Superior temporal gyrus (tissue), 1 donor: ENCODE results near the gene ENTPD5.

Experiments used
- DNase-seq: peaks from one replicate; pipeline ENCODE4 v3.0.0-alpha.2; 2016; ENCODE audit errors: extremely low spot score

The ENTPD5 gene

DNA sequence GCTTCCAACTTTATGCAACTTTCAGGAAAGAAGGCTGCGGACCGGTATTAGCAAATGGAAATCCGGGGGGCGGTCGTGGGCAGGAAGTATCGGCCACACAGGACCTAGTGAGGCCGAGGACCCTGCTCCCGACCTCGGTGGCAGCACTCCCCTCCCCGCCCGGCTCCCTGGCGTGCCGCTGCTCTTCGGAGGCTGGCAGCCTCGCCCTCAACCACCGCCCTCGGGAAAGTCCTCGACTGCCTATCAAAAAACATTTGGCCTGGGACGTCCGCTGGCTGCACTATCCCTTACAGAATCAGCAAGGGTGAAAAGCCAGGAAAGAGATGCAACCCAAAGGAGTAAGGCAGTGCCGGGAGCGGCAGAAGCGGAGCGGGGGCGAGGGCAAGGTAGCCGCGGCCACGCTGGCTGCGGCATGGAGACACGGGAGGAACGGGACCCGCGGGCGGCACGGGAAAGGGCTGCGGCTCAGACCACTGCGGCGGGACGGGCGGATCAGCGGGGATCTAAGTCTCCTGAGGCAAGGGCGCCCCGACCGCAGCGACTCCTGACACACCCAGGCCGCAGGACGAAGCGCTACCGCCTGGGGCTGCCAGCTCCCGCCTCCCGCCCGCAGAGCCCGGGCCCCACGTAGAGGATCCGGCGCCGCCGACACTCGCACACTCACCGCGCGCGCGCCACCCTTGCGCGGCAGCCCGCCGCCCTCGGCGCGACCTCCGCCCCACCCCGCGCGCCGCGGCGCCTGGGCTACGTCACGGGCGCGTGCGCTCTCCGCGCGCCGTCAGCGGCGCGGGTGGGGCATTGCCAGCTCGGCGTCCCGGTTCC, at the start of gene ENTPD5, which contains the start of gene BBOF1:
ENTPD5 (minus strand) TSS at position 703 of the 822 bp plus-strand sequence. CDS start 31,186 bp downstream, outside the sequence.
BBOF1 (plus strand) TSS at position 764 of the 822 bp plus-strand sequence. CDS start 130 bp downstream, outside the sequence.
- DNase-seq, result peak; percentile 88

DNA sequence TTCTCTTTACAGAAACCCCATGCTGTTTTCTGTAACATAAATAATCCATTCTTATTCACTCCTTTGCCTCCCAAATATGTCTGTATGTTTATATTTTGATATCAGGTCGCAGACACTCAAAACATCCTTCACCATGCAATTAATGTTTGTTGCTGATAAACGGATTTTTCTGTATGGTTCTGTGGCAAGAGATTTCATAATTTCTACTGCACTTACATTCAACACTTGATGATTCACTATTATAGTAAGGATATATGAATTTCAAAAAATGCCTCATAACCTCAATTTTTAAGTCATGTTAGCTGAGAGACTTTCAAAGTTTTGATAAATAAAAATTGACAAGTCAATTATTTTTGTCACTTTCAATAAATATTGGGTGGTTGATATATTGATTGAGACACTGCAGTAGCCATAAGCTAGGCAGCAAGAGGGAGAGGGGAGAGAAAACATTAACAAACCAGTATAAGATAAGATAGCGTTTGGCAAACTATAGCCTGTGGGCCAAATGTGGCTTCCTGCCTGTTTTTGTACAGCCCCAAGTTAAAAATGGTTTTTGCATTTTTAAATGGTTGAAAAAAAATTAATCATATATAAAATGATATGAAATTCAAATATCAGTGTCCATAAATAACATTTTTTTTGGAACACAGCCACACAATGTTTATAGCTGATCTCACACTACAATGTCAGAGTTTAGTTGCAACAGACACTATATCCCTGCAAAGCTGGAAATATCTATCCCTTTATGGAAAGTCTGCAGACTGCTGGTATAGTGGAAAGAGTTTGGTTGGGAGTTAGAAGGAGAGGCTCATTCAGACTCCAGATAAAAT, 46.9 kb upstream of the ENTPD5 start:
- DNase-seq, result no peak

GRCh38 chr14:74064883-74065282, 45.8 kb upstream of the ENTPD5 start:
- no peak for DNase-seq

- DNase-seq, result no peak
These were observed 45.3 kb upstream of the ENTPD5 start for GRCh38 chr14:74064426-74064825.

DNA sequence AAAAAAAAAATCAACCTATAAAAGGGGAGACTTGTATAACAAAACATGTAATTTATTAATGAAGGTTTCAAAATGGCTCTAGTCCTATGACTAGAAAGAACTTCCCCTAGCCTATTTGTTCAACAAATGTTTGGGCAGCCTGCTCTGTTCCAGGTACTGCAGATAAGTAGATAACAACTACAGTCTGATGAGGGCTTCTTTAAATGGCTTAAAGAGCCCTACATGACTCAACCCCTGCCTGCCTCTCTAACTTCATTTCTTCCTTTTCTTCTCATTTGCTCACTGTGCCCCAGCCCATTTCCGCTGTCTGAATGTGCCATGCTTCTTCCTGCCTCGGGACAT, 43.7 kb upstream of the ENTPD5 start:
- DNase-seq, result no peak

DNA sequence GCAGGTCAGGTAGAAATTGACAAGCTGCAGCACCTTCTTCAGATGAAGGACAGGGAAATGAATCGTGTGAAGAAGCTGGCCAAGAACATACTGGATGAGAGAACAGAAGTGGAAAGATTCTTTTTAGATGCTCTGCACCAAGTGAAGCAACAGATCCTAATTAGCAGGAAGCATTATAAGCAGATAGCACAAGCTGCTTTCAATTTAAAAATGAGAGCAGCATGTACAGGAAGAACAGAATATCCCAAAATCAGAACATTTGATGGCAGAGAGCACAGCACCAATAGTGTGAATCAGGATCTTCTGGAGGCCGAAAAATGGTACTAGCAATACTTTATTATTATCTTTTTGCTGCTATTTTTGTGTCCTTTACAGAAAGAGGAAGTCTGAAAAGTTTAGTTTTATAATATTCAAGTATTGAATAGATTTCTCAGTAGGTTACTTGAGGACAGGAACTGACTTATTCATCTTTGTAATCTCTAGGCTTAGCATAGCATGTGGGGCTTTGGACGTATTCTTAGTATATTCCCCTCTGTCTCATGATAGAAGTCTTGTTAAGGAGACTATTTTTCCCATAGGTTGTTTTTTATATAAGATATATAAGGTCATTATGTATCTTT, 30.9 kb upstream of the ENTPD5 start:
- DNase-seq, result peak; percentile 37

DNA sequence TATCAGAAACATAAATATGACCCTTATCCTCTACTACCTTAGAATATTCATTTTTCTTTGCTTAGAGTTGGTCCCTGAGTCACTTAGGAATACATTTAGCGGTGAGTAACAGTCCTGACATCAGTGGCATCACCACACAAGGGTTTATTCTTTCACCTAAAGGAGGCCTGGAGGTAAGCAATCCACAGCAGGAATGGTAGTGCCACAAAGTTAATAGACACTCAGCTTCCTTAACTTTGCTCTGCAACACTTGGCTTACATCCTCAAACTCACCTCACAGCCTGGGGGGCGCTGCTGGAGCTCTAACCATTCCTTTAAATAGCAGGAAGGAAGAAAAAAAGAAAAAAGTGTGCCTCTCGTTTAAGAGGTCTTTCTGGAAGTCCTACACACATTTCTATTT, 29.2 kb upstream of the ENTPD5 start:
- no peak for DNase-seq

DNA sequence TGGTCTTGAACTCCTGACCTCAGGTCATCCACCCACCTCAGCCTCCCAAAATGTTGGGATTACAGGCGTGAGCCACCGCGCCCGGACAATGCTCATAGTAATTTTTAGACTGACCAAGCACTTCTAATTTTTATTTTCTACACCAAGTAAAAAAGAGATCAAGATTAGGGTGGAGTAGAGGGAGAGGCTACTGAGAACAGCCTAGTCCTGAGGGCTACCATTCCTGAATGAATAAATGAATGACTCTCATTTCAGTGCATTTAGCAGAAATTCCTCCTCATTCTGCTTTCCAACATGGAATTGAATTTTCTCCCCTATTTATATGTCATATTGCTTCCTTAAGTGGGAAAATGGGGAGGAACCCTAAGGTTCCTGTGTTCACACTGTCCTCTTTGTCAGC, 26.4 kb upstream of the ENTPD5 start:
- DNase-seq, result no peak

GRCh38 chr14:74042296-74042695, 23.2 kb upstream of the ENTPD5 start:
- no peak for DNase-seq

DNA sequence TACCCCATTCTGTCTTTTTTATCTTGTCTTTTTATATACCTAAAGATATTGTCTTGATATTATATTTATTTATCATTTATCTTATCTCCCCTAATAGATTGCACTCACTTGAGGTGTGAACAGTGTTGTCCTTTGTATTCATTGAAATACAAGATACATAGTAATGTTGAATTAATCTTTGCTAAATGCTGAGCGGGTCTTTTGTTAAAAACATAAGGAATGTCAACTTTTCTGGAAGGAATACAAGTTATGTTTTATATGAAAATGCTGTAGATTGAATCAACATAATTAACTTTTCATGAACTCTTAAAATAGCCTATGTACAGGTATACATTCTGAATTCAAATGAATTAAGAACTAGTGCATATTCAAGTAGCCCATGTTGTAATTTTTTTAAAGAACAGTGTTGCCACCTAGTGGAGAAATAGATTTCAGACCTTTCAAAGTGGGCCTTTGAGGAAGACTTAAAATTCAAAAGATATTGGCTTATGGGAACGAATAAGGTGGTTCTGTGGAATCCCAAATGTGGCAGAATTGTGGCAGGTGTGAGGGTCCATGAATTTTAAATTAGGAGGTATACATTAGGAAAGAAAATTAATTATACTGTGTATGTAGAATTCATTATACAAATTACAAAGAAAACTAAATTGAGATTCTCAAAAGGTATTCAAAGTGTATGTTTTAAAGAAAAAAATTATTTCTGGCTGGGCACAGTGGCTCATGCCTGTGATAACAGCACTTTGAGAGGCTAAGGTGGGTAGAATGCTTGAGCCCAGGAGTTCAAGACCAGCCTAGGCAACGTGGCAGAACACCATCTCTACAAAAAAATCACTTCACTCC, 19.2 kb upstream of the ENTPD5 start:
- DNase-seq, result peak; percentile 86

- no peak for DNase-seq
These were observed 16.5 kb upstream of the ENTPD5 start for GRCh38 chr14:74035556-74035955.

DNA sequence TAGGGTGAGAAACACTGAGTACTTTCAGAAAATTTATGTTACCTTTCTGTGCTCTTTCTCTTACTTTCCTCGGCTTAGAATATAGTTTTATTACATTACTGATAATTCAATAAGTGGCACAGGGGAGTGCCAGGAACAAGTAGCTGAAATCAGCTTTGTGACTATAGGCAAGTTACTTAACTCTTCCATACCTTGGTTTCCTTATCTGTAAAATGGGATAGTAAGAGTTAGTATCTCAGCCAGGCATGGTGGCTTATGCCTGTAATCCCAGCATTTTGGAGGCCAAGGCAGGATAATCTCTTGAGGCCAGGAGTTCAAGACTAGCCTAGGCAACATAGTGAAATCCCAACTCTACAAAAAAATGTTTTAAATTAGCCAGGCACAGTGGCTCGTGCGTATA, 15.5 kb upstream of the ENTPD5 start:
- DNase-seq, result no peak

- no peak for DNase-seq
These were observed 10.0 kb upstream of the ENTPD5 start for GRCh38 chr14:74029136-74029535.

DNA sequence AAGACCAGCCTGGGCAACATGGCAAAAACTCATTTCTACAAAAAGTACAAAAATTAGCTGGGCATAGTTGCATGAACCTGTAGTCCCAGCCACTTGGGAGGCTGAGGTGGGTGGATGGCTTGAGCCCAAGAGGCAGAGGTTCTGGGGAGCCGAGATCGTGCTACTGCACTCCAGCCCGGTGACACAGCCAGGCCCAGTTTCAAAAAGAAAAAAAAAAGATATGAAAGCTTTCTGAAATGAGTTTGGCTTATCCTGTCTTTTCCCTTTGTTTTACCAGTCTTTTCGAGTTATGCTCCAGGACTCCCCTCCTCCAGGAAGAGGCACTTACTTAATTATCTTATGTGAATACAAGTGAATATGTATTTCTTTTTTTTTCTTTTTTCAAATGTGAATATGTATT, 3.3 kb upstream of the ENTPD5 start:
- no peak for DNase-seq

- DNase-seq, result no peak
These were observed 485 bp upstream of the ENTPD5 start for GRCh38 chr14:74019408-74020137.

DNA sequence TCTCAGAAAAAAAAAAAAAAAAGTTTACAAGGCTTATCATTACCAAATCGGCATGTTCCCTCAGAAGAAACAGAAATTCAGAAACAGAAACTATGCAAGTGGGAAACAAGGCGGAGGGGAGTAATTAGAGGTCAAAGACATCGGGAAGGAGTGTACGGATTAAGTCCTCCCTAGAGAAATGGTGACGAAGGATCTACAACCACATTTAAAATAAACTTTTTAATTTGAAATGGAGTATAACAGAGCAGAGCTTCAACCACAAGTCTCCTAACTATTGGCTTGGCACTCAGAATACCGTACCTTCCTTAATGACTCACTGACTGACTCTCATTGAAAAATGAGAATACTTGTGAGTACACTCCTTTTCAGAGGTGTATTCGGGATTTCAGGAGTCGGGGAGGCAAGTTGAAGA, 908 bp downstream of the ENTPD5 start:
- peak; percentile 38 for DNase-seq

DNA sequence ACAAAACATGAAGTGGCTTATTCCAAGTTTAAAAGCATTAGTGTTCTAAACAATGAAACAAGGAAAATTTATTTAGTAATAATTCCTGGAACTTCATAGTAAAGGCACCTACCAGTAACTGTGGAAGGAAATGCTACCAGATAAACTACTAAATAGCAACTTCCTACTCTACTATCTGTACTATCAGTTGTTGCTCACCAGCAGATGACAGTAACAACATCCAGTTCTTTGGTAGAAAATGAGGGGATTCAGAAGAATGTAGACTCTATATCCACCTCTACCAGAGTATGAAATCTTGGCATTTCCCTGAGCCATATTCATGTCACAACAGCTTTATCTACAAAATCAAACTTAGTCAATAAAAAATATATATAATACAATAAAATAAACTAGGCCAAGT, 3.1 kb downstream of the ENTPD5 start:
- DNase-seq, result no peak

DNA sequence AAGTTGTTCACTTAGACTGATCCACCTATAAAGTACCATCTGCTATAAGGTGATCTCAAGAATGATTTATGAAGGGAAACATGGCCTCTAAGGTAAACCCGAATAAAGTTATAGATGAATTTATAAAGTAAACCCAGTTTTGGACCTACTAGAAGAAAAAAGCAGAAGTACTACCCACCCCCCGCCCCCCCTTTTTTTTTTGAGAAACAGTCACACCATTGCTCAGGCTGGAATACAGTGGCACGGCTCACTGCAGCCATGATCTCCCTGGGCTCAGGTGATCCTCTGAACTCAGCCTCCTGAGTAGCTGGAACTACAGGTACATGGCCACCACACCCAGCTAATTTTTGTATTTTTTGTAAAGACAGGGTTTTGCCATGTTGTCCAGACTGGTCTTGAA, 3.9 kb downstream of the ENTPD5 start:
- DNase-seq, result no peak

DNA sequence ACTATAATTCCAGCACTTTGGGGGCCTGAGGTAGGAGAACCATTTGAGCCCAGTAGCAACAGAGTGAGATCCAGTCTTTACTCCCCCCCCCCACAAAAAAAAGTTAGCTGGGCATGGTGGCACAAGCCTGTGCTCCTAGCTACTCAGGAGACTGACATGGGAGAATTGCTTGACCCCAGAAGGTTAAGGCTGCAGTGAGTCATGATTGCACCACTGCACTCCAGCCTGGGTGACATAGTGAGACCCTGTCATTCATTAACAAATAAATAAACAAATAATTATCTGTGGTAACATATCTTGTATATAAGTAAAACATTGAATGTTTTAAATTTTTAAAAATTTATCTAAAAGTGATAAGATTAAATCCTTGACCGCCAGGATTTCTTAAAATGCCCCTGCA, 4.8 kb downstream of the ENTPD5 start:
- DNase-seq, result no peak

GRCh38 chr14:74008843-74009499, 10.1 kb downstream of the ENTPD5 start:
- DNase-seq, result no peak
